Vein endothelial cell (primary cell): ENCODE measurements around the gene DKK1. TPM values are rescaled to one million over a fixed set of nuclear protein-coding genes. Genes with fewer than 3 reads are reported as not detected.

ENCODE experiments used
- total RNA-seq: library from RNA; depleted of rRNA; stranded (reverse); fragments of >200 nt; gene quantifications from 2 replicates; pipeline ENCODE4 v1.2.3, GENCODE V29; 2012

DKK1 gene, protein sequence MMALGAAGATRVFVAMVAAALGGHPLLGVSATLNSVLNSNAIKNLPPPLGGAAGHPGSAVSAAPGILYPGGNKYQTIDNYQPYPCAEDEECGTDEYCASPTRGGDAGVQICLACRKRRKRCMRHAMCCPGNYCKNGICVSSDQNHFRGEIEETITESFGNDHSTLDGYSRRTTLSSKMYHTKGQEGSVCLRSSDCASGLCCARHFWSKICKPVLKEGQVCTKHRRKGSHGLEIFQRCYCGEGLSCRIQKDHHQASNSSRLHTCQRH
- total RNA-seq, result 81.9 and 83.0 TPM in 2 replicates

DNA sequence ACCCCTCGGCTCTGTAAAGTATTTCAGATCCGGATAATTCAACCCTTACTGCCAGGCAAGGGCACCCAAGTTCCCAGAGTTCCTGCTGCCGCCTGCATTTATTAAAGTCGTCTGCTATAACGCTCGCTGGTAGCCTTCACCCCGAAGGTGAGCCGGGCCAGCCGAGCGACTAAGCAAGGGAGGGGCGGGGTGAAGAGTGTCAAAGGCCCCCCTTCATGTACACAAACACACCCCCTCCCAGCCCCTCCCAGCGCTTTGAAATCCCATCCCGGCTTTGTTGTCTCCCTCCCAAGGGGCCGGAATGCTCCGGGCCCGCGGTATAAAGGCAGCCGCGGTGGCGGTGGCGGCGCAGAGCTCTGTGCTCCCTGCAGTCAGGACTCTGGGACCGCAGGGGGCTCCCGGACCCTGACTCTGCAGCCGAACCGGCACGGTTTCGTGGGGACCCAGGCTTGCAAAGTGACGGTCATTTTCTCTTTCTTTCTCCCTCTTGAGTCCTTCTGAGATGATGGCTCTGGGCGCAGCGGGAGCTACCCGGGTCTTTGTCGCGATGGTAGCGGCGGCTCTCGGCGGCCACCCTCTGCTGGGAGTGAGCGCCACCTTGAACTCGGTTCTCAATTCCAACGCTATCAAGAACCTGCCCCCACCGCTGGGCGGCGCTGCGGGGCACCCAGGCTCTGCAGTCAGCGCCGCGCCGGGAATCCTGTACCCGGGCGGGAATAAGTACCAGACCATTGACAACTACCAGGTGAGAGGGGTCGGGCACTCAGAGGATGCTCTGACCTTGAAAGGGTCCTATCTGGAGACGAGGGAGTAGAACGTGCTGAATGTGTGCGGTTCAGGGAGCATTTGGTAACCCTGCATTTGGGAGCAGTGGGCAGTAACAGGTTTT, at the start of gene DKK1:
DKK1 (plus strand) TSS at position 349 of the 889 bp plus-strand sequence; CDS start at position 503, 154 bp downstream.

